Activated CD4-positive, alpha-beta T cell treated with anti-CD3 and anti-CD28 coated beads for 36 hours (primary cell): Measurements from ENCODE around the gene ADAMTS13. TPM values are rescaled to one million over a fixed set of nuclear protein-coding genes. Genes with fewer than 3 reads are reported as not detected.

Experiments used
- ATAC-seq: fragments of 200-7000 bp; cut with Tn5 transposase; one replicate; pipeline ENCODE4 v1.10.0; 2021; ENCODE audit warnings: mild to moderate bottlenecking, moderate library complexity
- CTCF ChIA-PET: fragments of 350-600 bp; sonication (Branson Sonifier 250); formaldehyde crosslinking; loops from one replicate; lab custom pipeline; 2021; ENCODE audit warnings: antibody characterized with exemption; lab: Charles Lee
- POLR2A ChIA-PET: fragments of 350-600 bp; sonication (Branson Sonifier 250); formaldehyde crosslinking; loops from one replicate; lab custom pipeline; 2021; ENCODE audit warnings: antibody characterized with exemption, inconsistent platforms; lab: Charles Lee
- DNase-seq: peaks from one replicate; pipeline ENCODE4 v3.0.0-alpha.2; 2020
- H3K27ac Mint-ChIP-seq: one replicate; pipeline ENCODE4 v1.8.0; 2021; ENCODE audit warnings: mixed read lengths
- H3K27me3 Mint-ChIP-seq: one replicate; pipeline ENCODE4 v1.8.0; 2021; ENCODE audit warnings: mixed read lengths
- H3K36me3 Mint-ChIP-seq: one replicate; pipeline ENCODE4 v1.8.0; 2021; ENCODE audit warnings: low read depth, mixed read lengths
- H3K4me1 Mint-ChIP-seq: one replicate; pipeline ENCODE4 v1.8.0; 2021; ENCODE audit warnings: mixed read lengths
- H3K4me3 Mint-ChIP-seq: one replicate; pipeline ENCODE4 v1.8.0; 2021; ENCODE audit warnings: mild to moderate bottlenecking, moderate library complexity, mixed read lengths
- H3K9me3 Mint-ChIP-seq: one replicate; pipeline ENCODE4 v1.8.0; 2021; ENCODE audit warnings: low read depth, mixed read lengths
- intact Hi-C, 2 experiments: fragments of 100-400 bp; cut with DNase I in 1 of 2; cut with micrococcal nuclease in 1 of 2; formaldehyde crosslinking; loops; one replicate each; pipeline versions ENCODE4 v1.14.2 to v1.15.1; 2022 to 2024; cut with DNase I, micrococcal nuclease
- total RNA-seq, 2 experiments: library from RNA; stranded (reverse); gene quantifications; one replicate each; pipeline ENCODE4 v1.2.3, GENCODE V29; 2021

The ADAMTS13 gene
- total RNA-seq, 2 experiments from 2014 or later, result 1.7 to 2.5 TPM

DNA sequence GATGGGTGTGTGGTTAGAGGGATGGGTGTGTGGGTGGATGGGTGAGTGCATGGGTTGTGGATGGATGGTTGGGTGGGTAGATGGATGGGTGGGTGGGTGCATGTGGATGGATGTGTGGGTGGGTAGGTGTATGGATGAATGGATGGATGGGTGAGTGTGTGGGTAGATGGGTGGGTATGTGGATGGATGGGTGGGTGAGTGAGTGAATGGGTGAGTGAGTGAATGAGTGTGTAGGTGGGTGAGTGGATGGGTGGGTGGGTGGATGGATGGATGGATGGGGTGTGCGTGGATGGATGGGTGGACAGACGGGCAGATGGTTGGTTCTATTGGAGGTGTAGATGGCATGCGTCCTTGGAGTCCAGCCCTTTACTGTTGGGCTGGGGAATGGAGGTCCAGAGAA, 28.8 kb upstream of the ADAMTS13 start:
- CTCF ChIA-PET, result interaction anchor here (0.6 kb wide), 1 partner anchor 531 kb away, joined by 3 read pairs; no protein-coding TSS in a partner anchor
- DNase-seq, result no peak
- H3K4me3 Mint-ChIP-seq, result no peak overlapping the region
- POLR2A ChIA-PET, result interaction anchor here (0.7 kb wide), 1 partner anchor 12 kb away, joined by 4 read pairs; no protein-coding TSS in a partner anchor
- H3K27ac Mint-ChIP-seq, result no peak overlapping the region
- H3K36me3 Mint-ChIP-seq, result no peaks in the 10 kb centered on the region
- ATAC-seq, result no peak
- H3K9me3 Mint-ChIP-seq, result no peaks in the 10 kb centered on the region
- peaks cover 9% of the 10 kb centered on the region for H3K27me3 Mint-ChIP-seq
- intact Hi-C loops, result no loop called here
- H3K4me1 Mint-ChIP-seq, result no peaks in the 10 kb centered on the region

DNA sequence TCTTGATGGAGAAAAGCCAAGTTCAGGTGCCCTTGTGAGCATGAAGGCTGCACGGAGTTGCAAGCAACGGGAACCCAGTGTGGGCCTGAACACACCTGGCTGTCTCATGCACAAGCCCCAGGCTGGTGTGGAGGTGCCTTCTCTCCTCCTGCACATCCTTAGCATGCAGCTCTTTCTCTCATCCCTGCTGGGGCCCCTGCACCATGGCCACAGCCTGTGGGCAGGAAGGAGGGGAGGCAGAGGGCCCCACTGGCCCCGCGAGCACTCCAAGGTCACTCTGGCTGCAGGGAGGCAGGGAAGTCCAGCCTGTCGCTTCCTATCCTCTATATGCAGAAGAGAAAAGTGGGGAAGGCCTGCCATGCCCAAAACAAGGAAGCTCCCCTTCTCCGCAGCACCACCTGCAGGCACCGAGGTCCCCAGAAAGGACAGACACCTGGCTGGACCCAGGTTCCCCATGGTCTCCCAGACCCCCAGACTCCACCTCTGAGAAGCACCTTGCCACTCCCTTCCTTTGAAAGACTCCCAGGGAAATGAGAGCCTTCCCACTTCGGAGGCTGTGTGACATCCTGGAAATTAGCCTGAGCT, 27.4 kb upstream of the ADAMTS13 start:
- ChIA-PET CTCF (interaction anchor here (0.5 to 2.2 kb wide), 5 partner anchors 24 to 1003 kb away, joined by 3 to 5 read pairs (median 3); no protein-coding TSS in a partner anchor), POLR2A (no interaction called here)
- H3K4me1 Mint-ChIP-seq, result no peaks in the 10 kb centered on the region
- no peak for ATAC-seq
- H3K36me3 Mint-ChIP-seq, result no peaks in the 10 kb centered on the region
- intact Hi-C loops, result no loop called here
- H3K27me3 Mint-ChIP-seq, result peaks cover 7% of the 10 kb centered on the region
- no peak for DNase-seq
- H3K4me3 Mint-ChIP-seq, result no peak overlapping the region
- H3K9me3 Mint-ChIP-seq, result no peaks in the 10 kb centered on the region
- H3K27ac Mint-ChIP-seq, result no peak overlapping the region

- ChIA-PET CTCF (interaction anchor here (2.2 kb wide), 1 partner anchor 90 kb away, joined by 5 read pairs; no protein-coding TSS in a partner anchor), POLR2A (no interaction called here)
- Mint-ChIP-seq H3K4me3 (no peak overlapping the region), H3K27me3 (no peaks in the 10 kb centered on the region), H3K36me3 (no peaks in the 10 kb centered on the region), H3K4me1 (no peaks in the 10 kb centered on the region), H3K27ac (no peak overlapping the region), H3K9me3 (no peaks in the 10 kb centered on the region)
- intact Hi-C loops, result no loop called here
- ATAC-seq, result peak; percentile 43
- DNase-seq, result peak; percentile 25
Observed at GRCh38 chr9:133396952-133397351, 25.2 kb upstream of the ADAMTS13 start.

DNA sequence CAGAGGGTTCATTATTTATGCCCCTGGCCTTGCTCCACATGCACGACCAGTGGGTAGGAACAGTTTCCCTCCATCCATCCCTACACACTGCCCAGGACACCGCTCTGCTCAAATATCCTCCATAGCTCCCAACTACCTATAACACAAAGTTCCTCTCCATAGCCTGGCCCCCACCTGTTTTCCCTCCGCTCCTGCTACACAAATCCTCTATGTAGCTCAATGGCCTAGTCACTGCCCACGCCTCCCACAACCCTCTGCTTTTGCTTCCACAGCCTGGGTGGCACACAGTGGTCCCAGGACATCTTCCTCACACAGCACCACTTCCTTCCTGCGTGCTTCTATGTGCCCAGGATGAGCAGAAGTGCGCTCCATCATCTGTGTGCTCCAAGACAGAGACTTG, 24.8 kb upstream of the ADAMTS13 start:
- Mint-ChIP-seq H3K4me1 (no peaks in the 10 kb centered on the region), H3K9me3 (no peaks in the 10 kb centered on the region), H3K27me3 (no peaks in the 10 kb centered on the region), H3K36me3 (no peaks in the 10 kb centered on the region), H3K4me3 (no peak overlapping the region), H3K27ac (no peak overlapping the region)
- no peak for DNase-seq
- intact Hi-C loops, result no loop called here
- CTCF ChIA-PET, result no interaction called here
- POLR2A ChIA-PET, result no interaction called here
- ATAC-seq, result no peak

DNA sequence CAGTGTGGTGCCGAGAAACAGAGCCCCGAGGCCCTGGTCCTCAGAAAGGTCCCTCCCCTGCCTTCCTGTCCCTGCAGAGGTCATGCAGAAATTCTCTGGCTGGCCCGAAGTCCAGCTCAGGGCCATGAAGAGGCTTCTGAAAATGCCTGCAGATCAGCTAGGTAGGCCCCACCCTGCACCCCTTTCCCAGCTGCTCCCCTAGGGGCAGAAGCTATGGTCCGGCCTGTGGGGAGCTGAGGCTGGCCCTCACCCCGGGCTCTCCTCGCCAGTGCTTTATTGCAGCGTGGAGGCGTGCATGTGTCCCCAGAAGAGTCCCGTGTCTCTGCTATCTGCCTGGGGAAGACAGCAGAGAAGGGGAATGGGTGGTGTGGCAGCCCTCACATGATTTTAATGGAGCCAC, 24.3 kb upstream of the ADAMTS13 start:
- Mint-ChIP-seq H3K4me1 (no peaks in the 10 kb centered on the region), H3K9me3 (no peaks in the 10 kb centered on the region), H3K27me3 (no peaks in the 10 kb centered on the region), H3K36me3 (no peaks in the 10 kb centered on the region), H3K4me3 (no peak overlapping the region), H3K27ac (no peak overlapping the region)
- DNase-seq (no peak), ATAC-seq (no peak)
- POLR2A ChIA-PET, result no interaction called here
- CTCF ChIA-PET, result no interaction called here
- intact Hi-C loops, result no loop called here

DNA sequence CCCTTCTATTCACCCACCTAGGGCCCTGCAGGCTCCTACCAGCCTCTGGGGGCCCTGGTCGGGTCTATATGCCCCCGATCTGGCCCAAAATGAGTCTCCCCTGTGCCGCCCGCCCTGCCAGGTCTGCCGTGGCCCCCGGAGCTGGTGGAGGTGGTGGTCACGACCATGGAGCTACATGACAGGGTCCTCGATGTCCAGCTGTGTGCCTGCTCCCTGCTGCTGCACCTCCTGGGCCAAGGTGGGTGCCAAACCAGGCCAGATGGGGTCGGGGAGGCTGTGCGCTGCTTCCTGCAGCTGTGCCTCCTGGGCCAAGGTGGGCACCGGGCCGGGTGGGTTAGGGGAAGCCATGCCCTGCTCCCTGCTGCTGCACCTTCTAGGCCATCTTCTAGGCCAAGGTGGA, 21.9 kb upstream of the ADAMTS13 start:
- ChIA-PET POLR2A (no interaction called here), CTCF (interaction anchor here (0.7 to 0.8 kb wide), 2 partner anchors 337 to 1387 kb away, joined by 3 read pairs; no protein-coding TSS in a partner anchor)
- Mint-ChIP-seq H3K27ac (no peak overlapping the region), H3K4me3 (no peak overlapping the region), H3K27me3 (no peaks in the 10 kb centered on the region), H3K9me3 (no peaks in the 10 kb centered on the region), H3K4me1 (no peaks in the 10 kb centered on the region), H3K36me3 (peaks cover 2% of the 10 kb centered on the region)
- DNase-seq, result no peak
- no peak for ATAC-seq
- intact Hi-C loops, result loop anchor here in 1 of 2 experiments (5.0 kb wide), 1 partner anchor 43 kb away; the partner anchor contains the start of genes SURF1 and SURF2

DNA sequence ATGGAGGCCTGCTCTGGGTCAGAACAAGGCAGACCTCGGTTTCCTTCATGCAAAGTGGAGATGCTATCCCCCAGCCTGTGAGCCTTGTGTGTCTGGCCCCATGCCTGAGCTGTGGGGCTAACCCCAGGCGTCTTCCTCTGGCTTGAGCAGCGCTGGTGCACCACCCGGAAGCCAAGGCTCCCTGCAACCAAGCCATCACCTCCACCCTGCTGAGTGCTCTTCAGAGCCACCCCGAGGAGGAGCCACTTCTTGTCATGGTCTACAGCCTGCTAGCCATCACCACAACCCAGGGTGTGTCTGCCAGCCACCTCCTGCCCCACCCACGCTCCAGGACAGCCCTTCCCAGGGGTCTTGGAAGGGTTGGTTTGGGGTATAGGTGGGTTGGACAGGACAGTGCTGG, 20.6 kb upstream of the ADAMTS13 start:
- peaks cover 15% of the 10 kb centered on the region for H3K36me3 Mint-ChIP-seq
- no peak for ATAC-seq
- intact Hi-C loops, result loop anchor here in 1 of 2 experiments (5.0 kb wide), 1 partner anchor 44 kb away; the partner anchor contains the start of genes SURF1 and SURF2
- POLR2A ChIA-PET, result no interaction called here
- H3K4me1 Mint-ChIP-seq, result no peaks in the 10 kb centered on the region
- H3K4me3 Mint-ChIP-seq, result no peak overlapping the region
- H3K27me3 Mint-ChIP-seq, result no peaks in the 10 kb centered on the region
- no peaks in the 10 kb centered on the region for H3K9me3 Mint-ChIP-seq
- H3K27ac Mint-ChIP-seq, result no peak overlapping the region
- CTCF ChIA-PET, result no interaction called here
- DNase-seq, result no peak

DNA sequence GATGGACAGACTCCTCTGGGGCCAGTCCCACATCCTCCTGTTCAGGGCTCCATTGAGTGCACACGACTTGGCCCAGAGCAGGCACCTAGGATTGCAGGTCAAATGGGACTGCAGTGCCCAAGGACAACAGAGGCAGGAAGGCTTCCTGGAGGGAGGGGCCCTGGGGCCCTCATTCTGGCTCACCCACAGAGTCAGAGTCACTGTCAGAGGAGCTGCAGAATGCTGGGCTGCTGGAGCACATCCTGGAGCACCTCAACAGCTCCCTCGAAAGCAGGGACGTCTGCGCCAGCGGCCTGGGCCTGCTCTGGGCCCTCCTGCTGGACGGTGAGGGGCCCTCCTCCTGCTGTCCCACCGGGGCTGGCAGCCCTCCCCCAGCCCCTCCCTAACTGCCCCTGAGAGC, 19.5 kb upstream of the ADAMTS13 start:
- POLR2A ChIA-PET, result no interaction called here
- H3K4me1 Mint-ChIP-seq, result peaks cover 6% of the 10 kb centered on the region

DNA sequence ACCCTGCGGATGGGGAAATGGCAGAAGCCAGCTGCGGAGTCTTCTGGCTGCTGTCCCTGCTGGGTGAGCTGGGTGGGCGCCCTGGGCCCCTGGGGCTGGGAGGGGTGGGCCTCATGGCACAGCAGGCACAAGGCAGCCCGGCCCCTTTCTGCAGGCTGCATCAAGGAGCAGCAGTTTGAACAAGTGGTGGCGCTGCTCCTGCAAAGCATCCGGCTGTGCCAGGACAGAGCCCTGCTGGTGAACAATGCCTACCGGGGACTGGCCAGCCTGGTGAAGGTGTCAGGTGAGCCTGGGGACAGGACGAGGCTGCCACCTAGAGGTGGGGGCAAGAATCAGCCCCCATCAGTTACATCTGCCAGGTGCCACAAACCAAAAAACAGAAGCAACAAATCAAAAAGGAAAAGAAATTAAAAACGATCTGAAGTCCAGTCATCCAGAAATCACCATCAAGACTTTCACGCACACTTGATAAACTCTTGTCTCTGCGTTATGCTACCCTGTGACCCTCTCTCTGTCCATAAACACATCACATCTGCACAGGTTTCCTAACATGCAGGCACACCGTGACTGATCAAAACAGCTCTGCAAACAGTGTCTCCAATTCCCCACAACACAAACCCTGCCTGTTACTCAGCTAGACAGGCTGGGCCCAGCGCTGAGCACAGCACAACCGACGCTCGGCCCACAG, 18.3 kb upstream of the ADAMTS13 start:
- peaks cover 28% of the 10 kb centered on the region for H3K36me3 Mint-ChIP-seq
- peak; percentile 26 for ATAC-seq
- no peaks in the 10 kb centered on the region for H3K27me3 Mint-ChIP-seq
- no peak overlapping the region for H3K27ac Mint-ChIP-seq
- intact Hi-C loops, result loop anchor here (1.0 to 5.0 kb wide), 4 partner anchors 45 to 219 kb away; partner anchors contain the start of genes SURF1 (in 1 of the 2) and SURF2 (in 1 of the 2)
- POLR2A ChIA-PET, result no interaction called here
- H3K9me3 Mint-ChIP-seq, result no peaks in the 10 kb centered on the region
- H3K4me3 Mint-ChIP-seq, result no peak overlapping the region
- DNase-seq, result peak; percentile 80
- H3K4me1 Mint-ChIP-seq, result peaks cover 6% of the 10 kb centered on the region
- CTCF ChIA-PET, result interaction anchor here (0.6 to 2.0 kb wide), 9 partner anchors 12 to 1219 kb away, joined by 3 to 6 read pairs (median 3); no protein-coding TSS in a partner anchor

More for the DNA sequence above, 19.5 kb upstream of the ADAMTS13 start:
- CTCF ChIA-PET, result interaction anchor here (0.7 to 1.5 kb wide), 3 partner anchors 13 to 84 kb away, joined by 3 to 7 read pairs (median 4); partner anchors contain the start of gene STKLD1
- no peaks in the 10 kb centered on the region for H3K27me3 Mint-ChIP-seq
- ATAC-seq, result no peak
- peaks cover 24% of the 10 kb centered on the region for H3K36me3 Mint-ChIP-seq
- intact Hi-C loops, result loop anchor here in 1 of 2 experiments (5.0 kb wide), 1 partner anchor 45 kb away; the partner anchor contains the start of genes SURF1 and SURF2
- H3K9me3 Mint-ChIP-seq, result no peaks in the 10 kb centered on the region
- no peak overlapping the region for H3K27ac Mint-ChIP-seq
- no peak for DNase-seq
- no peak overlapping the region for H3K4me3 Mint-ChIP-seq

DNA sequence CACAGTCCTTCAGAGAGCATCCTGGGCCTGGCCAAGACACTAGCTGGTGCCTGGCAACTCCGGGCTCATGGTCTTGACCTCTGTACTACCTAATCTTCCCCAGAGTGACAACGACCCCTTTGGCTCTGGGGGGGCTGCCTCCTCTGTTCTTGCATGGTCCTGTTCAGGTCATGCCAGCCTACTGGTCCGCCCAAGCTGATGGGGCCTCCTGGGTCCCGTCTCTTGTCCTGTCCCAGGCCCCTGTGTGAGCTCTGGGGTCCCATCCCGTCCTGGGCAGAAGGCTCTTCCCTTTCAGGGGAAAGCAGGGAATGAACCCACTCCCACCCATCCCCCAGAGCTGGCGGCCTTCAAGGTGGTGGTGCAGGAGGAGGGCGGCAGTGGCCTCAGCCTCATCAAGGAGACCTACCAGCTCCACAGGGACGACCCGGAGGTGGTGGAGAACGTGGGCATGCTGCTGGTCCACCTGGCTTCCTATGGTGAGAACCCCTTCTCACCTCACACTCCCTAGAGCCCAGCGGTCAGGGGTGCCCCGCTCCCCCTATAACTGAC, 17.6 kb upstream of the ADAMTS13 start:
- ChIA-PET POLR2A (no interaction called here), CTCF (interaction anchor here (0.6 to 2.0 kb wide), 10 partner anchors 11 to 1219 kb away, joined by 3 to 6 read pairs (median 3); no protein-coding TSS in a partner anchor)
- DNase-seq, result no peak
- H3K27ac Mint-ChIP-seq, result no peak overlapping the region
- peaks cover 6% of the 10 kb centered on the region for H3K4me1 Mint-ChIP-seq
- no peaks in the 10 kb centered on the region for H3K9me3 Mint-ChIP-seq
- no peak overlapping the region for H3K4me3 Mint-ChIP-seq
- H3K27me3 Mint-ChIP-seq, result no peaks in the 10 kb centered on the region
- intact Hi-C loops, result loop anchor here (1.0 to 5.0 kb wide), 4 partner anchors 45 to 220 kb away; partner anchors contain the start of genes SURF1 (in 1 of the 2) and SURF2 (in 1 of the 2)
- no peak for ATAC-seq
- peaks cover 31% of the 10 kb centered on the region for H3K36me3 Mint-ChIP-seq
